ENCODE data around the gene KCNIP1.

GRCh38 chr5:170522211-170523141 is 18.7 kb downstream of the KCNIP1 start:
- TF ChIP-seq CTCF (IDR thresholded peaks at IDR 0.05; ENCODE audit: poor library complexity) (no peak), EZH2 (IDR thresholded peaks at IDR 0.05; ENCODE audit: borderline replicate concordance) (no peak), EZH2phosphoT487 (IDR thresholded peaks at IDR 0.05; ENCODE audit: low read depth, severe bottlenecking, unreplicated experiment) (no peak)

Data from hepatocyte (in vitro differentiated cells).